ENCODE data around the gene ELP2.

Gene ELP2

GRCh38 chr18:36197511-36198166 is 67.9 kb downstream of the ELP2 start:
- H3K27me3 ChIP-seq, result peaks cover 9% of the 10 kb centered on the region
- no peak overlapping the region for H3K27ac ChIP-seq
- H3K4me1 ChIP-seq (ENCODE audit: control insufficient read depth in 1 of 2, insufficient read depth in 1 of 2, low read depth in 1 of 2, low read length in 1 of 2), result no peaks in the 10 kb centered on the region
- TF ChIP-seq CTCF (IDR thresholded peaks at IDR 0.05), result no peak
- no peak overlapping the region for H3K4me3 ChIP-seq (ENCODE audit: low read depth in 1 of 2, low read length in 1 of 2)
- no peaks in the 10 kb centered on the region for H3K9me3 ChIP-seq
- H3K36me3 ChIP-seq, result no peaks in the 10 kb centered on the region

GRCh38 chr18:36199691-36200295 is 70.1 kb downstream of the ELP2 start:
- Histone ChIP-seq H3K4me1 (ENCODE audit: control insufficient read depth in 1 of 2, insufficient read depth in 1 of 2, low read depth in 1 of 2, low read length in 1 of 2) (no peaks in the 10 kb centered on the region), H3K27ac (no peak overlapping the region), H3K4me3 (ENCODE audit: low read depth in 1 of 2, low read length in 1 of 2) (no peak overlapping the region), H3K27me3 (peaks cover 4% of the 10 kb centered on the region), H3K9me3 (no peaks in the 10 kb centered on the region), H3K36me3 (no peaks in the 10 kb centered on the region)
- TF ChIP-seq CTCF (IDR thresholded peaks at IDR 0.05), result no peak

GRCh38 chr18:36200354-36200771 is 70.7 kb downstream of the ELP2 start:
- Histone ChIP-seq H3K27ac (no peak overlapping the region), H3K4me1 (ENCODE audit: control insufficient read depth in 1 of 2, insufficient read depth in 1 of 2, low read depth in 1 of 2, low read length in 1 of 2) (no peaks in the 10 kb centered on the region), H3K4me3 (ENCODE audit: low read depth in 1 of 2, low read length in 1 of 2) (no peak overlapping the region), H3K9me3 (no peaks in the 10 kb centered on the region), H3K27me3 (no peaks in the 10 kb centered on the region), H3K36me3 (no peaks in the 10 kb centered on the region)
- no peak for TF ChIP-seq CTCF (IDR thresholded peaks at IDR 0.05)

GRCh38 chr18:36201765-36202164 is 72.1 kb downstream of the ELP2 start:
- no peaks in the 10 kb centered on the region for H3K27me3 ChIP-seq
- no peak for TF ChIP-seq CTCF (IDR thresholded peaks at IDR 0.05)

GRCh38 chr18:36203360-36203895 is 73.7 kb downstream of the ELP2 start:
- TF ChIP-seq CTCF (IDR thresholded peaks at IDR 0.05), result no peak

More at GRCh38 chr18:36201765-36202164, 72.1 kb downstream of the ELP2 start:
- Histone ChIP-seq H3K4me3 (ENCODE audit: low read depth in 1 of 2, low read length in 1 of 2) (no peak overlapping the region), H3K4me1 (ENCODE audit: control insufficient read depth in 1 of 2, insufficient read depth in 1 of 2, low read depth in 1 of 2, low read length in 1 of 2) (no peaks in the 10 kb centered on the region), H3K27ac (no peak overlapping the region), H3K9me3 (no peaks in the 10 kb centered on the region), H3K36me3 (no peaks in the 10 kb centered on the region)

More at GRCh38 chr18:36203360-36203895, 73.7 kb downstream of the ELP2 start:
- Histone ChIP-seq H3K27ac (no peak overlapping the region), H3K4me1 (ENCODE audit: control insufficient read depth in 1 of 2, insufficient read depth in 1 of 2, low read depth in 1 of 2, low read length in 1 of 2) (no peaks in the 10 kb centered on the region), H3K27me3 (no peaks in the 10 kb centered on the region), H3K36me3 (no peaks in the 10 kb centered on the region), H3K9me3 (no peaks in the 10 kb centered on the region), H3K4me3 (ENCODE audit: low read depth in 1 of 2, low read length in 1 of 2) (no peak overlapping the region)

Measured in neutrophil (primary cell).